OCI-LY1 (cell line): Measurements from ENCODE around the gene MYH14.

Source experiments
- EZH2 ChIP-seq: fragments of 200-600 bp; sonication (generic), shearing (Covaris generic); IDR thresholded peaks from 2 replicates; pipeline ENCODE4 v1.8.0; 2017; ENCODE audit warnings: borderline replicate concordance, mixed run types, mild to moderate bottlenecking, antibody characterized with exemption, low read length, moderate library complexity, mixed read lengths
- TF ChIP-seq, protein P1 (sequence below): fragments of 200-600 bp; sonication (generic), shearing (Covaris generic); IDR thresholded peaks from 2 replicates; pipeline ENCODE4 v1.5.1; 2017; ENCODE audit warnings: mild to moderate bottlenecking, antibody characterized with exemption, low read length, moderate library complexity, mixed read lengths

DNA sequence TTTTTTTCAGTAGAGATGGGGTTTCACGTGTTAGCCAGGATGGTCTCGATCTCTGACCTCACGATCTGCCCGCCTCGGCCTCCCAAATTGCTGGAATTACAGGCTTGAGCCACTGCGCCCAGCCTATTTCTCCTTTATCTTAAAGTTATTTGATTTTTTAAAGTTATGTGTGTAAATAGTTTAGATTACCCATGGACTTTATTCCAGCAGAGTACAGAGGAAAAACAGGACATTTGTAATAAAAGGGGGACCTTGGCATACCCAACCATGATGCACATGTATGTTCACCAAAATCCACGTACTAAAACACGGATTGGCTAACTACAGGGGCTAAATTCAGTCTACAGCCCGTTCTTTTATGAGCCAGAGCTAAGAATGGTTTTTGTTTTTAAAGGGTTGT lies 26.6 kb upstream of the MYH14 start:
- TF ChIP-seq, protein P1, sequence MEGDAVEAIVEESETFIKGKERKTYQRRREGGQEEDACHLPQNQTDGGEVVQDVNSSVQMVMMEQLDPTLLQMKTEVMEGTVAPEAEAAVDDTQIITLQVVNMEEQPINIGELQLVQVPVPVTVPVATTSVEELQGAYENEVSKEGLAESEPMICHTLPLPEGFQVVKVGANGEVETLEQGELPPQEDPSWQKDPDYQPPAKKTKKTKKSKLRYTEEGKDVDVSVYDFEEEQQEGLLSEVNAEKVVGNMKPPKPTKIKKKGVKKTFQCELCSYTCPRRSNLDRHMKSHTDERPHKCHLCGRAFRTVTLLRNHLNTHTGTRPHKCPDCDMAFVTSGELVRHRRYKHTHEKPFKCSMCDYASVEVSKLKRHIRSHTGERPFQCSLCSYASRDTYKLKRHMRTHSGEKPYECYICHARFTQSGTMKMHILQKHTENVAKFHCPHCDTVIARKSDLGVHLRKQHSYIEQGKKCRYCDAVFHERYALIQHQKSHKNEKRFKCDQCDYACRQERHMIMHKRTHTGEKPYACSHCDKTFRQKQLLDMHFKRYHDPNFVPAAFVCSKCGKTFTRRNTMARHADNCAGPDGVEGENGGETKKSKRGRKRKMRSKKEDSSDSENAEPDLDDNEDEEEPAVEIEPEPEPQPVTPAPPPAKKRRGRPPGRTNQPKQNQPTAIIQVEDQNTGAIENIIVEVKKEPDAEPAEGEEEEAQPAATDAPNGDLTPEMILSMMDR: no peak
- no peak for TF ChIP-seq EZH2
